Calu3 (cell line): ENCODE measurements around the gene RPL11. TPM values are rescaled to one million over a fixed set of nuclear protein-coding genes. Genes with fewer than 3 reads are reported as not detected.

Source experiments
- BruUV-seq: library from RNA; stranded (reverse); fragments of 400-500 nt; replicated peaks from 2 replicates; lab custom pipeline; 2021; lab: Mats Ljungman, UMichigan
- CTCF ChIA-PET: fragments of 300-600 bp; sonication (Branson Sonifier 250); formaldehyde crosslinking; loops from one replicate; lab custom pipeline; 2022; ENCODE audit warnings: antibody characterized with exemption; lab: Charles Lee
- DNase-seq: peaks from one replicate; pipeline ENCODE4 v3.0.0; 2022
- H3K27ac Mint-ChIP-seq: one replicate; pipeline ENCODE4 v1.8.0; 2022; ENCODE audit warnings: mixed read lengths; ENCODE audit not compliant: unreplicated experiment
- H3K27me3 Mint-ChIP-seq: one replicate; pipeline ENCODE4 v1.8.0; 2022; ENCODE audit warnings: mixed read lengths; ENCODE audit not compliant: unreplicated experiment
- H3K36me3 Mint-ChIP-seq: one replicate; pipeline ENCODE4 v1.8.0; 2022; ENCODE audit warnings: mild to moderate bottlenecking, moderate library complexity, mixed read lengths; ENCODE audit not compliant: insufficient read depth, unreplicated experiment
- H3K4me1 Mint-ChIP-seq: one replicate; pipeline ENCODE4 v1.8.0; 2022; ENCODE audit warnings: mild to moderate bottlenecking, low read depth, mixed read lengths; ENCODE audit not compliant: unreplicated experiment
- H3K4me3 Mint-ChIP-seq: one replicate; pipeline ENCODE4 v1.8.0; 2022; ENCODE audit warnings: mild to moderate bottlenecking, low read depth, moderate library complexity, mixed read lengths; ENCODE audit not compliant: unreplicated experiment
- H3K9me3 Mint-ChIP-seq: one replicate; pipeline ENCODE4 v1.8.0; 2022; ENCODE audit warnings: low read depth, mixed read lengths; ENCODE audit not compliant: unreplicated experiment
- intact Hi-C: fragments of 100-400 bp; cut with micrococcal nuclease; formaldehyde crosslinking; loops from one replicate; pipeline ENCODE4 v1.10.0; 2022; ENCODE audit not compliant: unreplicated experiment
- total RNA-seq: library from RNA; stranded (reverse); gene quantifications from 2 replicates; pipeline ENCODE4 v1.2.3, GENCODE V29; 2022
- TF ChIP-seq, protein P1 (sequence below): fragments of 200-600 bp; IDR thresholded peaks from one replicate; pipeline ENCODE4 v1.8.0; 2022; ENCODE audit warnings: antibody characterized with exemption; ENCODE audit not compliant: unreplicated experiment

Gene RPL11
- total RNA-seq, 1 experiment from 2014 or later = 622 TPM

DNA sequence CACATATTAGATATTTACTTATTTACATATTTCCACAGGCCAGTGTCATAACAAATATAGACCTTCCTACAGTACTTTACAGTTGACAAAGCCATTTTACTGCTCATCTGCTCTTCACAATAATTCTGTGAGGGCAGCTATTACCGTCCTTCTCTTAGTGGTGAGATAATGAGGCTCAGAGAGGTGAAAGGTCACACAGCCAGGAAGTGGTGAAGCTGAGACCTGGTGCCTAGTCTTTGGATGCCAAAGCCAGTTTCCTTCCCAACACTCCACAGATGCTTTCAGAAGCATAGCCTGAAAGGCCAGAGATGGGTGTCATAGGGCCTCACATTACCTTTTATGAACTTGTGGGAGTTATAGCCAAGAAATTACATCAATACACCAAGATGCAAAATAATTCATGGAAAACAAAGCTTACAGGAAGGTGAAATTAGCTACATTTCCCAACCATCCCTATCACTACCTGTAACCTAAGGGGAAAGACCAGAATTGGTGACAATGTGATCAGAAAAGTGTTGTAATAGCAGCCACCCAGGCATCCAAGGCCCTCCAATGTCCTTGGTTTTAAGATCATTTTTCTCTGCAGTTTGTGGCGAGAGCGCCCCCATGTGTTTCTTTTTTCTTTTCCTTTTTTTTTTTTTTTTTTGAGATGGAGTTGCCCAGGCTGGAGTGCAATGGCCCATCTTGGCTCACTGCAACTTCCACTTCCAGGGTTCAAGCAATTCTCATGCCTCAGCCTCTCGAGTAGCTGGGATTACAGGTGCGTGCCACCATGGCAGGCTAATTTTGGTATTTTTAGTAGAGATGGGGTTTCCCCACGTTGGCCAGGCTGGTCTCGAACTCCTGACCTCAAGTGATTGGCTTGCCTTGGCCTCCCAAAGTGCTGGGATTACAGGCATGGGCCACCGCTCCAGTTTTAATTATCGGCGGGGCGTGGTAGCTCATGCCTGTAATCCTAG lies 26.5 kb upstream of the RPL11 start:
- no peak overlapping the region for H3K4me3 Mint-ChIP-seq
- peaks cover 26% of the 10 kb centered on the region for H3K27me3 Mint-ChIP-seq
- H3K9me3 Mint-ChIP-seq = no peaks in the 10 kb centered on the region
- intact Hi-C loops = no loop called here
- TF ChIP-seq, protein P1, sequence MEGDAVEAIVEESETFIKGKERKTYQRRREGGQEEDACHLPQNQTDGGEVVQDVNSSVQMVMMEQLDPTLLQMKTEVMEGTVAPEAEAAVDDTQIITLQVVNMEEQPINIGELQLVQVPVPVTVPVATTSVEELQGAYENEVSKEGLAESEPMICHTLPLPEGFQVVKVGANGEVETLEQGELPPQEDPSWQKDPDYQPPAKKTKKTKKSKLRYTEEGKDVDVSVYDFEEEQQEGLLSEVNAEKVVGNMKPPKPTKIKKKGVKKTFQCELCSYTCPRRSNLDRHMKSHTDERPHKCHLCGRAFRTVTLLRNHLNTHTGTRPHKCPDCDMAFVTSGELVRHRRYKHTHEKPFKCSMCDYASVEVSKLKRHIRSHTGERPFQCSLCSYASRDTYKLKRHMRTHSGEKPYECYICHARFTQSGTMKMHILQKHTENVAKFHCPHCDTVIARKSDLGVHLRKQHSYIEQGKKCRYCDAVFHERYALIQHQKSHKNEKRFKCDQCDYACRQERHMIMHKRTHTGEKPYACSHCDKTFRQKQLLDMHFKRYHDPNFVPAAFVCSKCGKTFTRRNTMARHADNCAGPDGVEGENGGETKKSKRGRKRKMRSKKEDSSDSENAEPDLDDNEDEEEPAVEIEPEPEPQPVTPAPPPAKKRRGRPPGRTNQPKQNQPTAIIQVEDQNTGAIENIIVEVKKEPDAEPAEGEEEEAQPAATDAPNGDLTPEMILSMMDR = no peak
- DNase-seq = no peak
- CTCF ChIA-PET = no interaction called here
- BruUV-seq = no TSS peak
- H3K36me3 Mint-ChIP-seq = no peaks in the 10 kb centered on the region
- no peaks in the 10 kb centered on the region for H3K4me1 Mint-ChIP-seq
- no peak overlapping the region for H3K27ac Mint-ChIP-seq

DNA sequence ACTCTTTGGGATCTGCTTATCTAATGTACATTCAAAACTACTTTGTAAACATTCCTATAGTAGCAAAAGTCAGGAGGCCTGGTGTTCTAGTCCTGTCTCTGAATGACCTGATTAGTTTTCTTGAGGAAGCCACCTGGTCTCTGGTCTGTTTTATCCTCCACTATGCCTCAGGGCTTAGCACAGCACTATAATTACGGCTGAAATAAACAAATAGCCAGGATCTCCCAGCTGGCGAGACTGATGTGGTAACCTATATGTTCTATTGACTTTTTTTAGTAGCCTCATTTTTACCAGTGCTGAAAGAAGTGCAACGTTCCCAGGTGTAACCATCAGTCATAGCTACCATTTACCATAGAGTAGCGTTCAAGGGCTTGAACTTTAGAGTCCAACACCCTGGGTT lies 24.2 kb upstream of the RPL11 start:
- Mint-ChIP-seq H3K27ac (no peak overlapping the region), H3K4me3 (no peak overlapping the region), H3K27me3 (peaks cover 31% of the 10 kb centered on the region), H3K36me3 (no peaks in the 10 kb centered on the region), H3K9me3 (no peaks in the 10 kb centered on the region), H3K4me1 (no peaks in the 10 kb centered on the region)
- TF ChIP-seq, protein P1 = no peak
- CTCF ChIA-PET = no interaction called here
- intact Hi-C loops = no loop called here
- BruUV-seq = no TSS peak
- no peak for DNase-seq

GRCh38 chr1:23670709-23671108 lies 20.9 kb upstream of the RPL11 start:
- H3K4me3 Mint-ChIP-seq = no peak overlapping the region
- CTCF ChIA-PET = no interaction called here

DNA sequence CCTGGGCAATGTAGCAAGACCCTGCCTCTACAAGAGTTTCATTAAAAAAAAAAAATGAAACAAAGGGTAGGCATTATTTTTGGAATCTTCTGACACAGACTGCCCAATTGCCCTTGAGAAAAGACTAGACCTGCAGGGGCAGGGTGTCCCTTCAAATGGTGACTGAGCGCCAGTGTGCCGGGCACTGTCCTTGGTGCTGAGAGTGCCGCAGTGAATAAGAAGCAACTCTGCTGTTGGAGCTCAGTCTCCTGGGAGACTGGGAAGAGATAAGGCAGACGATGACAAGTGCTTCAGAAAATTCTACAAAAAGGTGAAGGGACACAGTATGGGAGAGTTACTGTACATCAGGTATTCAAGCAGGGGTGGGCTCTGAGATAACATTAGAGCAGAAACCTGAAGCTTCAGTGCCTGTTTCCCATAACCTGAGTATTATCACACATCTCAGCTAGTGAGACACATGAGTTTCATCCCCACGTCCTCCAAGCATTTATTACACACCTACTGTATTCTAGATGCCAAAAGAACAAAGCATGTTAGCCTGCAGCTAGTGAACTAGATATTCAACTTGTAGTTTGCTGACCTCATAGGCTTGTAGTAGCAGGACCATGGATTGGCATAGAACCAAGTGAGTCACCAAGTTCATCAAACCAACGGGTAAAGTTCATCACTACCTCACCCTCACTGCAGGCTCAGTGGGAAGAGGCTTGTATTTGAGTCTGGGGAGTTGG lies 18.4 kb upstream of the RPL11 start:
- no peak overlapping the region for H3K27ac Mint-ChIP-seq
- TF ChIP-seq, protein P1 = no peak
- DNase-seq = peak; percentile 41
- H3K4me3 Mint-ChIP-seq = no peak overlapping the region
- H3K4me1 Mint-ChIP-seq = no peaks in the 10 kb centered on the region
- H3K36me3 Mint-ChIP-seq = no peaks in the 10 kb centered on the region
- CTCF ChIA-PET = interaction anchor here (0.6 to 0.7 kb wide), 3 partner anchors 18 to 692 kb away, joined by 3 to 4 read pairs (median 3); partner anchors contain the start of gene RPL11
- peaks cover 26% of the 10 kb centered on the region for H3K27me3 Mint-ChIP-seq
- BruUV-seq = no TSS peak
- intact Hi-C loops = no loop called here
- H3K9me3 Mint-ChIP-seq = no peaks in the 10 kb centered on the region

More at GRCh38 chr1:23670709-23671108, 20.9 kb upstream of the RPL11 start:
- intact Hi-C loops = no loop called here
- Mint-ChIP-seq H3K9me3 (no peaks in the 10 kb centered on the region), H3K4me1 (no peaks in the 10 kb centered on the region), H3K27me3 (peaks cover 26% of the 10 kb centered on the region), H3K36me3 (no peaks in the 10 kb centered on the region), H3K27ac (no peak overlapping the region)
- TF ChIP-seq, protein P1 = no peak
- DNase-seq = no peak
- no TSS peak for BruUV-seq
